ENCODE measurements around the gene RAP1A.

GRCh38 chr1:111629190-111629954 is 9.8 kb downstream of the RAP1A start:
- TF ChIP-seq POLR2AphosphoS5 (IDR thresholded peaks at IDR 0.05), result no peak
- no peak for TF ChIP-seq EP300 (IDR thresholded peaks at IDR 0.05; ENCODE audit: low read depth)
- no peak for TF ChIP-seq CTCF (IDR thresholded peaks at IDR 0.05)
- no peak for TF ChIP-seq POLR2A (IDR thresholded peaks at IDR 0.05)

All from transverse colon (tissue), 4 donors.